CD4-positive, alpha-beta T cell (primary cell): ENCODE results near the gene SORCS2. TPM values are rescaled to one million over a fixed set of nuclear protein-coding genes. Genes with fewer than 3 reads are reported as not detected.

ENCODE experiments used
- ATAC-seq: fragments of 200-7000 bp; cut with Tn5 transposase; one replicate; pipeline ENCODE4 v1.10.0; 2022; ENCODE audit warnings: mild to moderate bottlenecking; ENCODE audit not compliant: poor library complexity
- CTCF ChIA-PET: fragments of 350-600 bp; sonication (Branson Sonifier 250); formaldehyde crosslinking; loops from one replicate; lab custom pipeline; 2021; ENCODE audit warnings: antibody characterized with exemption, inconsistent platforms; lab: Charles Lee
- POLR2A ChIA-PET: fragments of 350-600 bp; sonication (Branson Sonifier 250); formaldehyde crosslinking; loops from one replicate; lab custom pipeline; 2021; ENCODE audit warnings: antibody characterized with exemption, inconsistent platforms; lab: Charles Lee
- DNase-seq, 14 experiments: peaks; one replicate each; pipeline ENCODE4 v3.0.0-alpha.2; 2013 to 2020; ENCODE audit warnings: mixed read lengths in 2 of 14
- H3K27ac ChIP-seq, 2 donors: one replicate each; pipeline versions ENCODE4 v1.5.1 to v1.7.0; 2013; ENCODE audit warnings: low read length in 2 of 2, low read depth in 1 of 2, mild to moderate bottlenecking in 1 of 2
- H3K27me3 ChIP-seq, 2 experiments: 1 replicate in 1 of 2; 2 replicates in 1 of 2; pipeline versions ENCODE4 v1.6.1 to v1.7.0; 2013; ENCODE audit warnings: low read length in 2 of 2, control low read depth in 1 of 2, mild to moderate bottlenecking in 1 of 2, moderate library complexity in 1 of 2; ENCODE audit not compliant: insufficient read depth in 2 of 2, control insufficient read depth in 1 of 2
- H3K36me3 ChIP-seq: one replicate; pipeline ENCODE4 v1.6.1; 2013; ENCODE audit warnings: low read length, control low read depth; ENCODE audit not compliant: insufficient read depth
- H3K4me1 ChIP-seq: one replicate; pipeline ENCODE4 v1.6.1; 2013; ENCODE audit warnings: low read length, control low read depth; ENCODE audit not compliant: insufficient read depth
- H3K4me3 ChIP-seq: one replicate; pipeline ENCODE4 v1.5.1; 2013; ENCODE audit warnings: mild to moderate bottlenecking, low read length, moderate library complexity
- H3K9me3 ChIP-seq, 2 experiments: 1 replicate in 1 of 2; 2 replicates in 1 of 2; pipeline versions ENCODE4 v1.6.1 to v1.7.0; 2013; ENCODE audit warnings: low read length in 2 of 2, mild to moderate bottlenecking in 2 of 2, control low read depth in 1 of 2, moderate library complexity in 1 of 2; ENCODE audit not compliant: control insufficient read depth in 1 of 2, insufficient read depth in 1 of 2
- H3K27ac Mint-ChIP-seq: one replicate; pipeline ENCODE4 v1.8.0; 2020; ENCODE audit warnings: mixed read lengths
- H3K27me3 Mint-ChIP-seq: one replicate; pipeline ENCODE4 v1.8.0; 2021; ENCODE audit warnings: mixed read lengths
- H3K36me3 Mint-ChIP-seq: one replicate; pipeline ENCODE4 v1.8.0; 2021; ENCODE audit warnings: low read depth, mixed read lengths
- H3K4me1 Mint-ChIP-seq: one replicate; pipeline ENCODE4 v1.8.0; 2021; ENCODE audit warnings: low read depth, mixed read lengths
- H3K4me3 Mint-ChIP-seq: one replicate; pipeline ENCODE4 v1.8.0; 2020; ENCODE audit warnings: mild to moderate bottlenecking, mixed read lengths
- H3K9me3 Mint-ChIP-seq: one replicate; pipeline ENCODE4 v1.8.0; 2020; ENCODE audit warnings: mixed read lengths
- CTCF ChIP-seq: fragments of 200-600 bp; IDR thresholded peaks from one replicate; pipeline ENCODE4 v1.8.0; 2022; ENCODE audit warnings: antibody characterized with exemption, mild to moderate bottlenecking
- intact Hi-C, 2 experiments: fragments of 100-400 bp; cut with DNase I in 1 of 2; cut with micrococcal nuclease in 1 of 2; formaldehyde crosslinking; loops; one replicate each; pipeline versions ENCODE4 v1.15.1 to v1.9.0; 2023 to 2025; cut with DNase I, micrococcal nuclease
- total RNA-seq, 174 experiments: library from RNA in 2 of 174; stranded (reverse) in 2 of 174; gene quantifications; one replicate each; pipeline ENCODE4 v1.2.3 and lab custom pipeline; 2021 to 2026

Gene SORCS2
- total RNA-seq, 2 experiments from 2014 or later, result not detected

DNA sequence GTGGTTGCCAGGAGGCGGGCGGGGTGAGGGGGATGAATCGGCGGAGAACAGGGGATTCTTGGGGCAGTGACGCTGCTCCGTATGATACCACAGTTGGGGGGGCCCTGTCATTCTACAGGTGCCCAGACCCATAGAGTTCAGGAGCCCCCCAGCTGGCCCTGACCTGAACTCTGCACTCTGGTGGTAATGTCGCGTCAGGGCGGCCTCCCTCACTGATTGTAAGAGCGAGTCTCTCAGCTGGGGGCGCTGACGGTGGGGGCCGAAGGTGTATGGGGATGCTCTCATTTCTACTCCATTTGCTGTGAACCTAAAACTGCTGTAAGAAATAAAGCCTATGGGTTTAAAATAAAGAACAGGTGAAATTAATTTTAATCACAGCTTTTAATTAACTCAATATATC lies 334.2 kb downstream of the SORCS2 start:
- TF ChIP-seq CTCF, result no peak
- ChIA-PET POLR2A (no interaction called here), CTCF (no interaction called here)
- Mint-ChIP-seq H3K9me3 (no peaks in the 10 kb centered on the region), H3K4me1 (no peaks in the 10 kb centered on the region), H3K27me3 (peaks cover 58% of the 10 kb centered on the region), H3K36me3 (no peaks in the 10 kb centered on the region), H3K27ac (no peak overlapping the region), H3K4me3 (no peak overlapping the region)
- no peak overlapping the region for H3K4me3 ChIP-seq
- peaks cover 0 to 10% of the 10 kb centered on the region in 2 experiments for H3K9me3 ChIP-seq
- ATAC-seq, result no peak
- intact Hi-C loops, result no loop called here
- no peak overlapping the region for H3K27ac ChIP-seq
- peaks cover 19 to 21% of the 10 kb centered on the region in 2 experiments for H3K27me3 ChIP-seq
- no peak for DNase-seq
- H3K36me3 ChIP-seq, result no peaks in the 10 kb centered on the region
- H3K4me1 ChIP-seq, result peaks cover 16% of the 10 kb centered on the region

GRCh38 chr4:7526929-7527535 lies 334.7 kb downstream of the SORCS2 start:
- no peak overlapping the region for H3K4me3 Mint-ChIP-seq
- CTCF ChIA-PET, result no interaction called here
- intact Hi-C loops, result no loop called here
- H3K27me3 ChIP-seq, result peaks cover 19 to 21% of the 10 kb centered on the region in 2 experiments
- peaks cover 16% of the 10 kb centered on the region for H3K4me1 ChIP-seq
- H3K36me3 ChIP-seq, result no peaks in the 10 kb centered on the region
- POLR2A ChIA-PET, result no interaction called here
- TF ChIP-seq CTCF, result no peak
- H3K27me3 Mint-ChIP-seq, result peaks cover 53% of the 10 kb centered on the region
- H3K4me1 Mint-ChIP-seq, result no peaks in the 10 kb centered on the region
- H3K9me3 ChIP-seq, result peaks cover 0 to 10% of the 10 kb centered on the region in 2 experiments
- no peak overlapping the region for H3K4me3 ChIP-seq
- DNase-seq (no peak), ATAC-seq (no peak)
- H3K27ac Mint-ChIP-seq, result no peak overlapping the region
- no peak overlapping the region for H3K27ac ChIP-seq
- no peaks in the 10 kb centered on the region for H3K9me3 Mint-ChIP-seq
- H3K36me3 Mint-ChIP-seq, result no peaks in the 10 kb centered on the region

DNA sequence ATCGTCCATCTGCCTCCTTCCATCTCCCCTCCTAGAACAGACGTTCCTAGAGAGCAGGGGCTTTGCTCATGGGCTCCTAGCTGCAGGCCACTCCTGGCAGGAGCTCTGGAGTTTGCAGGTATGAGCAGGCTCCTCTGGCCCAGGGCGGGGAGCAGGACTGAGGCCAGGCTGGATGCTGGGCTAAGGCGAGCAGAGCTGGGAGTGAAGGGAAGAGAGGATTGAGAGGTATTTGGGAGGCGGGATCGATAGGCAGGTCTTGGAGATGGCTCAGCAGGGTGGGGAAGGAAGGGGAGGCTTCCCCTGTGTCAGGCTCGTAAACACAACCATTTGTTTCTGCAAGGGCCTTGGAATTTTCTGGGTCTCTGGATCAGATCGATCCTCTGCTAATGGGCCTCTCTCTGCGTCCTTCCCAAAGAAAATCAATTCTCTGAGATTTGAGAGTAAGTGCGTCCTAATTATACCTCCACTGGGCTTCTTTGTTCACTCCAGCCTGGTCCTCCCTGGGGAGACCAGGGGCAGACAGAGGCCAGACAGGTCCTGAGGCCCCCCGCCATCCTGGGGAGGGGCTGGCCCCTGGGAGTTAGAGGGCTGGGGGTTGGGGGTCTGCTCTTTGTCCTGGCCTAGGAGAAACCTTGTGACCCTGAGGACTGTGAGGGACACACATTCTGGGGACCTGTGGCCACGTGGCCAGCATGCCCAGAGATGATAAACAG lies 337.2 kb downstream of the SORCS2 start:
- no peaks in the 10 kb centered on the region for H3K36me3 Mint-ChIP-seq
- TF ChIP-seq CTCF, result no peak
- intact Hi-C loops, result no loop called here
- Histone ChIP-seq H3K27me3 (peaks cover 8 to 15% of the 10 kb centered on the region in 2 experiments), H3K9me3 (peaks cover 0 to 8% of the 10 kb centered on the region in 2 experiments), H3K4me1 (peaks cover 1% of the 10 kb centered on the region), H3K36me3 (no peaks in the 10 kb centered on the region), H3K27ac (no peak overlapping the region), H3K4me3 (no peak overlapping the region)
- H3K4me1 Mint-ChIP-seq, result no peaks in the 10 kb centered on the region
- DNase-seq (no peak), ATAC-seq (no peak)
- no peak overlapping the region for H3K27ac Mint-ChIP-seq
- H3K27me3 Mint-ChIP-seq, result peaks cover 42% of the 10 kb centered on the region
- no peak overlapping the region for H3K4me3 Mint-ChIP-seq
- no peaks in the 10 kb centered on the region for H3K9me3 Mint-ChIP-seq
- POLR2A ChIA-PET, result no interaction called here
- CTCF ChIA-PET, result no interaction called here
